Measurements from ENCODE around the gene GATAD2A.
"Not testable (repeated sequence)": the region's sequence is repeated elsewhere in the genome, so short reads cannot be mapped to it uniquely, and the experiment has no call there.

The GATAD2A gene

GRCh38 chr19:19366434-19367396 lies 38.8 kb upstream of the GATAD2A start:
- DNase-seq (ENCODE audit: low read depth), result peak; percentile 19
- in situ Hi-C loops (cut with HindIII; ENCODE audit: low sequenced_read_pairs), result no loop called here
- H3K4me3 ChIP-seq (ENCODE audit: low read depth, low read length), result no peak overlapping the region
- TF ChIP-seq, protein P1, sequence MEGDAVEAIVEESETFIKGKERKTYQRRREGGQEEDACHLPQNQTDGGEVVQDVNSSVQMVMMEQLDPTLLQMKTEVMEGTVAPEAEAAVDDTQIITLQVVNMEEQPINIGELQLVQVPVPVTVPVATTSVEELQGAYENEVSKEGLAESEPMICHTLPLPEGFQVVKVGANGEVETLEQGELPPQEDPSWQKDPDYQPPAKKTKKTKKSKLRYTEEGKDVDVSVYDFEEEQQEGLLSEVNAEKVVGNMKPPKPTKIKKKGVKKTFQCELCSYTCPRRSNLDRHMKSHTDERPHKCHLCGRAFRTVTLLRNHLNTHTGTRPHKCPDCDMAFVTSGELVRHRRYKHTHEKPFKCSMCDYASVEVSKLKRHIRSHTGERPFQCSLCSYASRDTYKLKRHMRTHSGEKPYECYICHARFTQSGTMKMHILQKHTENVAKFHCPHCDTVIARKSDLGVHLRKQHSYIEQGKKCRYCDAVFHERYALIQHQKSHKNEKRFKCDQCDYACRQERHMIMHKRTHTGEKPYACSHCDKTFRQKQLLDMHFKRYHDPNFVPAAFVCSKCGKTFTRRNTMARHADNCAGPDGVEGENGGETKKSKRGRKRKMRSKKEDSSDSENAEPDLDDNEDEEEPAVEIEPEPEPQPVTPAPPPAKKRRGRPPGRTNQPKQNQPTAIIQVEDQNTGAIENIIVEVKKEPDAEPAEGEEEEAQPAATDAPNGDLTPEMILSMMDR (IDR thresholded peaks at IDR 0.05; ENCODE audit: low read depth, low read length, missing control alignments), result peak; percentile 95

DNA sequence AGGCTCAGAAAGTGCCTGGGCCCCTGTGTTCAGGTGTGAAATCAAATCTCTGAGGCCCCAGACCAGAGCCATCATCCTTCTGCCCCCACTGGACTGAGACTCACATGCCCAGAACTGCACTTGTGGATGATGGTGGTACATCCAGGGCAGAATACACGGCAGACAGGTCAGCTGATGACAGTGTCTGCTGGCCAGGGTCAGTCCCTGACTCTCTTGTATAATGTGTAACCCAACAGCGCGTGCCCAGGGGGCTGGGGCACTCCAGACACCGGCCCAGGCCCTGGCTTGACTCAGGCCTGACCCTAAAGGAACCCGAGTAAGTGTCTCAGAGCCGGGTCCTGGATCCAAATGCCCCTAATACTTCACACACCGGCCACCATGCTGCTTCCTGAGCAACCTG lies 37.4 kb upstream of the GATAD2A start:
- no peak for DNase-seq (ENCODE audit: low read depth)
- no peak overlapping the region for H3K4me3 ChIP-seq (ENCODE audit: low read depth, low read length)
- in situ Hi-C loops (cut with HindIII; ENCODE audit: low sequenced_read_pairs), result no loop called here
- TF ChIP-seq, protein P1 (IDR thresholded peaks at IDR 0.05; ENCODE audit: low read depth, low read length, missing control alignments), result no peak

- in situ Hi-C loops (cut with HindIII; ENCODE audit: low sequenced_read_pairs), result no loop called here
- DNase-seq (ENCODE audit: low read depth), result no peak
- no peak overlapping the region for H3K4me3 ChIP-seq (ENCODE audit: low read depth, low read length)
- TF ChIP-seq, protein P1 (IDR thresholded peaks at IDR 0.05; ENCODE audit: low read depth, low read length, missing control alignments), result no peak
Observed at GRCh38 chr19:19371059-19371458, 34.4 kb upstream of the GATAD2A start.

DNA sequence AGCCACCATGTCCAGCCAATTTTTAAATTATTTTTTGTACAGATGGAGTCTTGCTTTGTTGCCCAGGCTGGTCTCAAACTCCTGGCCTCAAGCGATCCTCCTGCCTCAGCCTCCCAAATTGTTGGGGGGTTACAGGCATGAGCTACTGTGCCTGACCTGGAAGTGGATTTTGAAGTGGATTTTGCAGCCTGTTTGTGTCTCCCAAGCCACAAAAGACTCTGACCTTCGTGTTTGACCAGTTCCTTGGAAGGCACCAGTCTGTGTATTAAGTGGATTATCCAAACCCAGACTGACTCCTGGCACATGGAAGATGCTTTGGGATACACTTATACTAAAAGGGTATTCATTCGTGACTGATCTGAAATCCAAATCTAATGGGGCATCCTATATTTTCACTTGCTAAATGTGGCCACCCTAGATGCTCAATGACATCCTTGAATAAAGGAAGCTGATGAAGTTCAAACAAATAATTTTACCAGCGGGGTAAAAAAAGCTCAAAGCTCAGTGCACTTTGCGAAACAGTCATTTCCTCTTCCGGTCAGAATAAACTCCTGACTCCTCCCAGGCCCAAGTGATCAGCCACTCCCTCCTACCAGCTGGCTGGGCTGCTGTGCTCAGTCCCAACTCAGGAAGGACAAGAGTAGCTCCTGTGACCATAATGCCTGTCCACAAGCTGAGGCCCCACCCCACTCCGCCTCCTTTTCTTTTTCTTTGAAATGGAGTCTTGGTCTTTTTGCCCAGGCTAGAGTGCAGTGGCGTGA lies 32.6 kb upstream of the GATAD2A start:
- no peak overlapping the region for H3K4me3 ChIP-seq (ENCODE audit: low read depth, low read length)

DNA sequence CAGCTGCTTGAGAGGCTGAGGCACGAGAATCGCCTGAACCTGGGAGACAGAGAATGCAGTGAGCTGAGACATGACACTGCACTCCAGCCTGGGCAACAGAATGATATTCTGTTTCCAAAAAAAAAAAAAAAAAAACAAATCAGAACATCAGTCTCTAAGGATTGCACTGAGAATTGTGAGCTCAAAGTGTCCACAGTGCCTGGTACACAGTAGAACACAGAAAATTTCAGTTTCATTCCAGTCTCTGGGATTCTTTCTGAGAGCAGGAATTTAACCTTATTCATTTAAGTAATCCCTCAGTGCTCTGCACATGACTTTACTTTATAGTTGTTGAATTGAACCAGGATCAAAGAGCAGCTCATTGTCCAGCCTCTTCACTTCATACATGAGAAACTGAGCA lies 25.9 kb upstream of the GATAD2A start:
- in situ Hi-C loops (cut with HindIII; ENCODE audit: low sequenced_read_pairs), result no loop called here
- TF ChIP-seq, protein P1 (IDR thresholded peaks at IDR 0.05; ENCODE audit: low read depth, low read length, missing control alignments), result no peak
- H3K4me3 ChIP-seq (ENCODE audit: low read depth, low read length), result no peak overlapping the region
- no peak for DNase-seq (ENCODE audit: low read depth)

More for the DNA sequence above, 32.6 kb upstream of the GATAD2A start:
- DNase-seq (ENCODE audit: low read depth), result no peak
- in situ Hi-C loops (cut with HindIII; ENCODE audit: low sequenced_read_pairs), result no loop called here
- TF ChIP-seq, protein P1 (IDR thresholded peaks at IDR 0.05; ENCODE audit: low read depth, low read length, missing control alignments), result no peak

- DNase-seq (ENCODE audit: low read depth); in situ Hi-C loops (cut with HindIII; ENCODE audit: low sequenced_read_pairs); H3K4me3 ChIP-seq (ENCODE audit: low read depth, low read length): not testable (repeated sequence)
Observed at GRCh38 chr19:19380316-19380715, 25.2 kb upstream of the GATAD2A start.

Measured in astrocyte of the cerebellum (primary cell).